IMR-90 (cell line): ENCODE results near the gene GLS.
"Not testable (repeated sequence)": the region's sequence is repeated elsewhere in the genome, so short reads cannot be mapped to it uniquely, and the experiment has no call there.

Source experiments
- BHLHE40 ChIP-seq: fragments of 150-350 bp; IDR thresholded peaks from 2 replicates; pipeline ENCODE4 v1.6.1; 2016; ENCODE audit warnings: mild to moderate bottlenecking, low read depth, low read length
- CTCF ChIP-seq: conservative IDR thresholded peaks from 2 replicates; pipeline ENCODE4 v1.5.1; 2012; ENCODE audit warnings: mild to moderate bottlenecking, low read depth, low read length, improper control_type of control experiment
- NFE2L2 ChIP-seq: fragments of 150-350 bp; IDR thresholded peaks from 2 replicates; pipeline ENCODE4 v1.6.1; 2016; ENCODE audit warnings: low read depth, mild to moderate bottlenecking, low read length
- POLR2A ChIP-seq: IDR thresholded peaks from 2 replicates; pipeline ENCODE4 v1.6.1; 2012; ENCODE audit warnings: mild to moderate bottlenecking, low read depth, low read length
- RAD21 ChIP-seq: IDR thresholded peaks from 2 replicates; pipeline ENCODE4 v1.6.1; 2012; ENCODE audit warnings: low read length, improper control_type of control experiment
- RFX5 ChIP-seq: IDR thresholded peaks from 2 replicates; pipeline ENCODE4 v1.8.0; 2012; ENCODE audit warnings: low read depth, mild to moderate bottlenecking, low read length, moderate library complexity

- TF ChIP-seq CTCF, BHLHE40, RFX5, RAD21, POLR2A, NFE2L2: not testable (repeated sequence)
Measured at GRCh38 chr2:190862128-190862527, 18.5 kb upstream of the GLS start.
